CD4-positive, alpha-beta T cell treated with Interleukin-6 at 100 ng/mL for 8 hours (primary cell): ENCODE measurements around the gene ZNF775.

Experiments
- DNase-seq: peaks from one replicate; pipeline ENCODE4 v3.0.0-alpha.2; 2020; ENCODE audit warnings: mixed read lengths, low spot score

The ZNF775 gene

DNA sequence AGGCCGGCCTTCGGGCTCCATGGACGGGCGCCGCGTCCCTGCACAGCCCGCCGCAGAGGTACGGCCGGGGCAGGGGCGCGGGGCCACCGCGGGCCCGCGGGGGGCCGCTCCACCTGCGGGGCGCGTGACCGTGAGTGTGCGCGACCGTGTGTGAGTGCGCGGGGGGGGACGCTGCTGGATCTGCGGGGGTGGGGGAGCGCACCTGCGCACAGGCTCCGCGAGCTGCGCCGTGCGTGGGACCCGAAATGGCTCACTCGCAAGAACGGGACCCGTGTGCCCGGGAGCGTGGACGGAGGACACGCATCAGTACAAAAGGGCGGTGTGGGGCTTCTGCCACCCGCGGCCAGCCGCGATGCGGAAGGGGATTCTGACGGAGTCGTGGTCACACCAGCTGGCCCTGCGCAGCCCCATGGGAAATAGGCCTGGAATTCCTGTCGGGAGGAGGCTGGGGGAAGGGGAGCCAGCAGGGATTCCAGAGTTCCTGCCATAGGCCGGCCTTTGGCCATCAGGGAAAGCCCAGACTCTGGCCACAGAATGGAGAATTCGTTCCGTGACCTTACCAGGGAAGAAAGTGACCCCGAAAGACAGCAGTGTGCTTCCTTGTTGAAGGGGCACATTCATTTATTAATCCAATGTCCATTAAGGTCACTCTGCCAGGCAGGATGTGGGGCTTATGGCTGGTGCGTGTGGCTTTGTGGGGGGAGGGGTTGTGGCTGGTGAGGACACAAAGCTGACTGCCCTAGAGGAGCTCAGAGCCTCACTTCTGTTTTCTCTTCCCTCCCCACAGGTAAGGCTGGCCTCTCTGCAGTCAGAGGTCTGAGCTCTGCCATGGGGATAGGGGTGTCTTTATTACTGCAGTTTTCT, 10.0 kb upstream of the ZNF775 start:
- peak; percentile 56 for DNase-seq

- DNase-seq: no peak
These were observed 9.2 kb upstream of the ZNF775 start for GRCh38 chr7:150369748-150370501.

- DNase-seq: no peak
These were observed 8.5 kb upstream of the ZNF775 start for GRCh38 chr7:150370612-150371071.

GRCh38 chr7:150371131-150371995, 7.8 kb upstream of the ZNF775 start:
- DNase-seq: no peak

GRCh38 chr7:150371996-150372270, 7.2 kb upstream of the ZNF775 start:
- no peak for DNase-seq

- DNase-seq: no peak
These were observed 6.7 kb upstream of the ZNF775 start for GRCh38 chr7:150372271-150373048.

- no peak for DNase-seq
These were observed 5.9 kb upstream of the ZNF775 start for GRCh38 chr7:150373049-150373801.

GRCh38 chr7:150374026-150374425, 5.1 kb upstream of the ZNF775 start:
- no peak for DNase-seq

DNA sequence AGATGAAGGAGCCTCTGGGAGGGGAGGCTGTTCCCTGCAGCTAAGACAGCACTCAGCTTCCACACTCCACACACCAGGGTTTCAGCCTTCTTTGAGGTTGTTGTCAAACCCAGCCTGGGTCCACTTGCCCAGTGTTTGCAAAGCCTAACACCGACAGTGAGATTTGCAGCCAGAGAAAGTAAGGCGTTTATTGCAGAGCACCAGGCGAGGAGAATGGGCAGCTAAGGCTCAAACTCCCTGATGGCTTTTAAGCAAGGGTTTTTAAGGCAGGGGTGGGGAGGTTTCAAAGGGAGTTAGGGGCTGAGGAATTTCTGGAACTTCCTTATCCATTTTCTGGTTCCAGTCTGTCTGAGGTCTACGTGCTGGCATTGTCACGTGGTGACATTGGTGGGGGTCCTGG, 4.7 kb upstream of the ZNF775 start:
- DNase-seq: no peak

DNA sequence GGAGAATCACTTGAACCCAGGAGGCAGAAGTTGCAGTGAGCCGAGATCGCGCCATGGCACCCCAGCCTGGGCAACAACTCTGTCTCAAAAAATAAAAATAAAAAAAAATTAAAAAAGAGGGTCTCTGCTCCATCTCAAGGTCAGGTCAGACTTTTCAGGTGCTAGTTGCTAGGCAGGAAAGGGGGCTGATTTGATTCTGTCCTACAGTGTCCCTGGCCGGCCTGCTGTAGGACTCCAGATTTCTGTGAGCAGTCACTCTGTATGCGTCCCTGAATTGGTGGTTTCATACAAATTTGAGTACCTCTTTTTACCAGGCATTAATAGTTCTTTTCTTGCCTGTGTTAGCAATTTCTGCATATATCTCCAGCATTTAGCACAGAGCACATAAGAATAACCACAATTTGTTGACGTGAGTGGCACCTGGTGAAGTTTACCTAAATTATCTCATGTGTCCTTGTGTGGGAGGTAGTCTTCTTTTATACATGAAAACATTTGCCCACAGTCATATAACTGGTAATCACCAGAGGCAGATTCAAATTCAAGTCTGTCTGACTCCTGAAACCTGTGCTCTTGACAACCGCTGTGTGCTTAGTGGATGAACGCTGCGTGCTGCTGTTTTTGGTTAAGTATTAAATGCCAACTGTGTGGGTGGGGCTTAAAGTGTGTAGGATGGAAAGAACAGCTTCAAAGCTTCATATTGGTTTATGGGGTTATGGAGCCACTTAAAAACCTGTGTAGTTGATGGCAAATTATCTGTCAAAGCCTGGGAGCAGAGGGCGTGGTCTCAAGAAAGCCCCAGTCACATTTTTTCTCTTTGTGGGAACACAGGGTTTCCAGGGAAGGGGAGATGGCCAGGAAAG, 3.2 kb upstream of the ZNF775 start:
- no peak for DNase-seq

- no peak for DNase-seq
These were observed 2.6 kb upstream of the ZNF775 start for GRCh38 chr7:150376560-150376959.

GRCh38 chr7:150377196-150377595, 1.9 kb upstream of the ZNF775 start:
- no peak for DNase-seq

DNA sequence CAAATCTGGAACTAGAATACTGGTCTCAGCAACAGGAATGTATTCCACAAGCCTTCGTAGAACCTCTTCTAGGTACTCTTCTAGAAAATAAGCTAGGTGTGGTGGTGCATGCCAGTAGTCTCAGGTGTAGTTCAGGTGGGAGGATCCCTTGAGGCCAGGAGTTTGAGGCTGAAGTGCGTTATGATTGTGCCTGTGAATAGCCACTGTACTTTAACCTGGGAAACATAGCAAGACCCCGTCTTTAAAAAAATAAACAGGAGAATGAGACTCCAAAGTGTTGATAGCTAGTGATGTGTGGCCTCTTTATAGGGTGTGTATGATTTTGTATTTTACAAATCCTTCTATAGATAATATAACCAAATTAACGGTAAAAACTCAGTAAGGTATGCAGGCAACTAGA, 1.5 kb upstream of the ZNF775 start:
- DNase-seq: no peak

DNA sequence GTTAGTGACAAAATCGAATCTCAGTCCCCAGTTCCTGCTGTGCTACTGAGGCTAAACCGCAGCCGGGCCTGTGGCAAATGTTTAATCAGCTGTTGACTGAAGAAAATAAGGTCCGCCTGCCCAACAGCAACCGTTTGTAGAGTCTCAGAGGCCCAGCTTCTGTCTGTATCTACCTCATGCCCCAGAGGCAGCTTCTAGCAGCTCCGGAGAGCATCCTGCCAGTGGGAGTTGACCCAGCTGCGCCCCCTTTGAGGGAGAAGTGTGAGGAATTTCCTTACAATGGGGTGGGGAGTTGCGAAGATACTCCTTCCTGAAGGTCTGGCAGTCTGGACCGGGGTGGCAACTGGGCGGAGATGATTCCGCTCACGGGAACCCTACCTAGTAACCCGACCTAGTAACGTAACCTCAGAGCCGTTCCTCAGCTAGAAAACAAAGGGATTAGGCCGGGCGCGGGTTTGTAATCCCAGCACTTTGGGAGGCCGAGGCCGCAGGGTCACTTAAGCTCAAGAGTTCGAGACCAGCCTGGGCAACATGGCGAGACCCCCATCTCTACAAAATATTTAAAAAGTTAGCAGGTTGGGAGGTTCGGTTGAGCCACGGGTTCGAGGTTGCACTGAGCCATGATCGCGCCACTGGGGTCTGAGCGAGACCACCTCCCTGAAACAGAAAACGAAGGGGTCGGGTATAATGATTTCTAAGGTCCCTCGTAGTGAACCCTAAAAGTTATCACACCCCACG, 846 bp upstream of the ZNF775 start:
- DNase-seq: peak; percentile 48

- no peak for DNase-seq
These were observed 580 bp downstream of the ZNF775 start for GRCh38 chr7:150379441-150380379.

- DNase-seq: no peak
These were observed 1.3 kb downstream of the ZNF775 start for GRCh38 chr7:150380463-150380862.

GRCh38 chr7:150381096-150381495, 2.0 kb downstream of the ZNF775 start:
- DNase-seq: no peak

DNA sequence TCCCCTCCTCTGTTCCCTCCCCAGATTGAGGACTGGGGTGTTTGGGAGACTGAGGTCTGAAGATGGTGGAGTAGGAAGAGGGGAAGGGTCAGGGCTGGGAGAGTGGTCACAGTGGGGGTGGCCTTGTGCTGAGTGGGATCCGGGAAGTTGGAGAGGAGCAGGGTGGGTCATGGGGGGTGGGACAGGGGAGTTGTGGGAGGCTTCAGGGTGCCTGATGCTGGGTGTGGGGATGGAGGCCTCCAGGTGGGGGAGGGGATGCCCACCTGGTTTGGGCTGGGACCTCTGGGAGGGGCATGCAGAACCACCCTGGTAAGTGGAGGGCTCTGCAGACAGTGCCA, 2.6 kb downstream of the ZNF775 start:
- DNase-seq: no peak
